Islet precursor cell (in vitro differentiated cells): ENCODE measurements around the gene KCNQ4.

Source experiments
- DNase-seq: peaks from one replicate; pipeline ENCODE4 v3.0.0-alpha.2; 2018

The KCNQ4 gene

GRCh38 chr1:40870135-40870728, 86.6 kb downstream of the KCNQ4 start:
- no peak for DNase-seq

- no peak for DNase-seq
Observed at GRCh38 chr1:40872276-40872675, 88.7 kb downstream of the KCNQ4 start.

- no peak for DNase-seq
Observed at GRCh38 chr1:40873863-40874472, 90.4 kb downstream of the KCNQ4 start.

GRCh38 chr1:40876436-40876761, 92.8 kb downstream of the KCNQ4 start:
- DNase-seq: no peak

- DNase-seq: no peak
Observed at GRCh38 chr1:40876891-40877290, 93.3 kb downstream of the KCNQ4 start.

GRCh38 chr1:40877698-40878097, 94.1 kb downstream of the KCNQ4 start:
- no peak for DNase-seq

- DNase-seq: no peak
Observed at GRCh38 chr1:40878906-40879305, 95.3 kb downstream of the KCNQ4 start.

- no peak for DNase-seq
Observed at GRCh38 chr1:40879482-40880175, 96.0 kb downstream of the KCNQ4 start.

- DNase-seq: no peak
Observed at GRCh38 chr1:40880813-40881549, 97.4 kb downstream of the KCNQ4 start.

GRCh38 chr1:40884055-40884795, 100.6 kb downstream of the KCNQ4 start:
- DNase-seq: peak; percentile 70

- DNase-seq: no peak
Observed at GRCh38 chr1:40886318-40887011, 102.9 kb downstream of the KCNQ4 start.

- DNase-seq: no peak
Observed at GRCh38 chr1:40887012-40887378, 103.4 kb downstream of the KCNQ4 start.

GRCh38 chr1:40887652-40888051, 104.1 kb downstream of the KCNQ4 start:
- DNase-seq: no peak
